Stimulated activated memory B cell treated with anti-CD40 and anti-IgM and Interleukin-4, amounts not matched to agents 10 μg/mL and 1 μg/mL and 100 μg/mL, for 72 hours (primary cell): ENCODE data around the gene NMNAT3.

Source experiments
- ATAC-seq: fragments of 150-1000 bp; cut with Tn5 transposase; 2 replicates; pipeline ENCODE4 v1.10.0; 2021
- H3K27ac Mint-ChIP-seq: one replicate; pipeline ENCODE4 v1.8.0; 2022; ENCODE audit warnings: mild to moderate bottlenecking, mixed read lengths
- H3K27me3 Mint-ChIP-seq: one replicate; pipeline ENCODE4 v1.8.0; 2022; ENCODE audit warnings: mixed read lengths
- H3K36me3 Mint-ChIP-seq: one replicate; pipeline ENCODE4 v1.8.0; 2022; ENCODE audit warnings: mixed read lengths
- H3K4me1 Mint-ChIP-seq: one replicate; pipeline ENCODE4 v1.8.0; 2022; ENCODE audit warnings: mixed read lengths
- H3K4me3 Mint-ChIP-seq: one replicate; pipeline ENCODE4 v1.8.0; 2022; ENCODE audit warnings: mild to moderate bottlenecking, moderate library complexity, mixed read lengths
- H3K9me3 Mint-ChIP-seq: one replicate; pipeline ENCODE4 v1.8.0; 2022; ENCODE audit warnings: mixed read lengths

Gene NMNAT3

GRCh38 chr3:139537361-139537760, 140.4 kb downstream of the NMNAT3 start:
- no peak overlapping the region for H3K27ac Mint-ChIP-seq
- no peak overlapping the region for H3K4me3 Mint-ChIP-seq
- H3K36me3 Mint-ChIP-seq = no peaks in the 10 kb centered on the region
- no peaks in the 10 kb centered on the region for H3K9me3 Mint-ChIP-seq
- peaks cover 58% of the 10 kb centered on the region for H3K27me3 Mint-ChIP-seq
- no peaks in the 10 kb centered on the region for H3K4me1 Mint-ChIP-seq
- ATAC-seq = no peak

GRCh38 chr3:139534992-139535879, 142.5 kb downstream of the NMNAT3 start:
- Mint-ChIP-seq H3K4me1 (no peaks in the 10 kb centered on the region), H3K4me3 (no peak overlapping the region), H3K27ac (no peak overlapping the region), H3K9me3 (no peaks in the 10 kb centered on the region), H3K36me3 (no peaks in the 10 kb centered on the region), H3K27me3 (peaks cover 37% of the 10 kb centered on the region)
- ATAC-seq = no peak

- Mint-ChIP-seq H3K36me3 (no peaks in the 10 kb centered on the region), H3K27ac (no peak overlapping the region), H3K4me1 (no peaks in the 10 kb centered on the region), H3K4me3 (no peak overlapping the region), H3K9me3 (no peaks in the 10 kb centered on the region), H3K27me3 (peaks cover 34% of the 10 kb centered on the region)
- ATAC-seq = no peak
These were observed 143.3 kb downstream of the NMNAT3 start for GRCh38 chr3:139534455-139534812.

- Mint-ChIP-seq H3K4me3 (no peak overlapping the region), H3K4me1 (no peaks in the 10 kb centered on the region), H3K27me3 (peaks cover 28% of the 10 kb centered on the region), H3K9me3 (no peaks in the 10 kb centered on the region), H3K36me3 (no peaks in the 10 kb centered on the region), H3K27ac (no peak overlapping the region)
- no peak for ATAC-seq
These were observed 143.9 kb downstream of the NMNAT3 start for GRCh38 chr3:139533781-139534454.

- Mint-ChIP-seq H3K27me3 (peaks cover 19% of the 10 kb centered on the region), H3K9me3 (no peaks in the 10 kb centered on the region), H3K36me3 (no peaks in the 10 kb centered on the region), H3K4me1 (no peaks in the 10 kb centered on the region), H3K4me3 (no peak overlapping the region), H3K27ac (no peak overlapping the region)
- no peak for ATAC-seq
These were observed 144.8 kb downstream of the NMNAT3 start for GRCh38 chr3:139532976-139533375.

- Mint-ChIP-seq H3K36me3 (no peaks in the 10 kb centered on the region), H3K9me3 (no peaks in the 10 kb centered on the region), H3K4me1 (no peaks in the 10 kb centered on the region), H3K27ac (no peak overlapping the region), H3K4me3 (no peak overlapping the region), H3K27me3 (peaks cover 5% of the 10 kb centered on the region)
- no peak for ATAC-seq
These were observed 147.1 kb downstream of the NMNAT3 start for GRCh38 chr3:139530717-139531116.

- ATAC-seq = no peak
- Mint-ChIP-seq H3K27me3 (no peaks in the 10 kb centered on the region), H3K27ac (no peak overlapping the region), H3K4me1 (no peaks in the 10 kb centered on the region), H3K9me3 (no peaks in the 10 kb centered on the region), H3K36me3 (no peaks in the 10 kb centered on the region), H3K4me3 (no peak overlapping the region)
These were observed 148.1 kb downstream of the NMNAT3 start for GRCh38 chr3:139529662-139530061.

GRCh38 chr3:139528924-139529323, 148.8 kb downstream of the NMNAT3 start:
- H3K36me3 Mint-ChIP-seq = no peaks in the 10 kb centered on the region
- no peak for ATAC-seq
- no peak overlapping the region for H3K4me3 Mint-ChIP-seq
- H3K9me3 Mint-ChIP-seq = no peaks in the 10 kb centered on the region
- no peak overlapping the region for H3K27ac Mint-ChIP-seq
- no peaks in the 10 kb centered on the region for H3K27me3 Mint-ChIP-seq
- H3K4me1 Mint-ChIP-seq = no peaks in the 10 kb centered on the region

- no peak overlapping the region for H3K4me3 Mint-ChIP-seq
- no peaks in the 10 kb centered on the region for H3K9me3 Mint-ChIP-seq
- no peaks in the 10 kb centered on the region for H3K4me1 Mint-ChIP-seq
- ATAC-seq = no peak
- no peaks in the 10 kb centered on the region for H3K27me3 Mint-ChIP-seq
- H3K36me3 Mint-ChIP-seq = no peaks in the 10 kb centered on the region
- H3K27ac Mint-ChIP-seq = no peak overlapping the region
These were observed 149.5 kb downstream of the NMNAT3 start for GRCh38 chr3:139528281-139528680.

- H3K4me1 Mint-ChIP-seq = no peaks in the 10 kb centered on the region
- H3K27me3 Mint-ChIP-seq = no peaks in the 10 kb centered on the region
- H3K27ac Mint-ChIP-seq = no peak overlapping the region
- H3K4me3 Mint-ChIP-seq = no peak overlapping the region
- no peaks in the 10 kb centered on the region for H3K9me3 Mint-ChIP-seq
- H3K36me3 Mint-ChIP-seq = no peaks in the 10 kb centered on the region
- no peak for ATAC-seq
These were observed 150.5 kb downstream of the NMNAT3 start for GRCh38 chr3:139527265-139527664.

- Mint-ChIP-seq H3K4me1 (no peaks in the 10 kb centered on the region), H3K36me3 (no peaks in the 10 kb centered on the region), H3K4me3 (no peak overlapping the region), H3K27me3 (no peaks in the 10 kb centered on the region), H3K9me3 (no peaks in the 10 kb centered on the region), H3K27ac (no peak overlapping the region)
- ATAC-seq = no peak
These were observed 151.6 kb downstream of the NMNAT3 start for GRCh38 chr3:139526146-139526545.

GRCh38 chr3:139524841-139525636, 152.7 kb downstream of the NMNAT3 start:
- no peaks in the 10 kb centered on the region for H3K4me1 Mint-ChIP-seq
- H3K27me3 Mint-ChIP-seq = no peaks in the 10 kb centered on the region
- ATAC-seq = no peak
- H3K36me3 Mint-ChIP-seq = no peaks in the 10 kb centered on the region
- no peaks in the 10 kb centered on the region for H3K9me3 Mint-ChIP-seq
- H3K4me3 Mint-ChIP-seq = no peak overlapping the region
- no peak overlapping the region for H3K27ac Mint-ChIP-seq

GRCh38 chr3:139523718-139524117, 154.1 kb downstream of the NMNAT3 start:
- ATAC-seq = no peak
- Mint-ChIP-seq H3K4me3 (no peak overlapping the region), H3K27me3 (no peaks in the 10 kb centered on the region), H3K4me1 (no peaks in the 10 kb centered on the region), H3K27ac (no peak overlapping the region), H3K9me3 (no peaks in the 10 kb centered on the region), H3K36me3 (no peaks in the 10 kb centered on the region)

GRCh38 chr3:139523166-139523565, 154.6 kb downstream of the NMNAT3 start:
- no peaks in the 10 kb centered on the region for H3K27me3 Mint-ChIP-seq
- no peak for ATAC-seq

GRCh38 chr3:139522421-139522820, 155.4 kb downstream of the NMNAT3 start:
- Mint-ChIP-seq H3K27me3 (no peaks in the 10 kb centered on the region), H3K4me3 (no peak overlapping the region), H3K27ac (no peak overlapping the region)

More at GRCh38 chr3:139523166-139523565, 154.6 kb downstream of the NMNAT3 start:
- H3K36me3 Mint-ChIP-seq = no peaks in the 10 kb centered on the region
- no peak overlapping the region for H3K4me3 Mint-ChIP-seq
- H3K9me3 Mint-ChIP-seq = no peaks in the 10 kb centered on the region
- H3K4me1 Mint-ChIP-seq = no peaks in the 10 kb centered on the region
- no peak overlapping the region for H3K27ac Mint-ChIP-seq

More at GRCh38 chr3:139522421-139522820, 155.4 kb downstream of the NMNAT3 start:
- Mint-ChIP-seq H3K9me3 (no peaks in the 10 kb centered on the region), H3K36me3 (no peaks in the 10 kb centered on the region), H3K4me1 (no peaks in the 10 kb centered on the region)
- no peak for ATAC-seq
